K562 (cell line): ENCODE data around the gene CCM2. TPM values are rescaled to one million over a fixed set of nuclear protein-coding genes. Genes with fewer than 3 reads are reported as not detected.

Experiments
- ATAC-seq: fragments of 200-7000 bp; cut with Tn5 transposase; 3 replicates; pipeline ENCODE4 v1.9.1; 2020; ENCODE audit warnings: moderate library complexity
- BruUV-seq: library from RNA; stranded (reverse); fragments of 400-500 nt; replicated peaks from 2 replicates; lab custom pipeline; 2021; lab: Mats Ljungman, UMichigan
- CTCF ChIA-PET: fragments of 300-600 bp; formaldehyde crosslinking; extraction: SDS; loops from one replicate; lab custom pipeline; 2021; ENCODE audit warnings: low intra/inter-chr PET ratio; lab: Yijun Ruan, JAX
- POLR2A ChIA-PET: fragments of 300-600, 350-650 bp; sonication (Branson Sonifier 250); formaldehyde crosslinking; extraction: SDS; loops from one replicate; lab custom pipeline; 2021; ENCODE audit warnings: antibody characterized with exemption, inconsistent platforms; lab: Yijun Ruan, JAX
- DNase-seq, 4 experiments: peaks; one replicate each; pipeline versions ENCODE4 v3.0.0 to v3.0.0-alpha.2; 2011 to 2018; ENCODE audit warnings: low spot score in 3 of 4, mixed read lengths in 3 of 4; ENCODE audit errors: extremely low read depth in 1 of 4
- FAIRE-seq: peaks from 2 replicates; lab custom pipeline; 2011; peaks lifted over from hg19 to GRCh38; lab: Jason Lieb, UNC
- H2AFZ ChIP-seq: 2 replicates; pipeline ENCODE4 v1.6.0; 2011; ENCODE audit warnings: low read depth, low read length, control low read depth, inconsistent platforms
- H3K27ac ChIP-seq: fragments of 200-600 bp; 3 replicates; pipeline ENCODE4 v1.8.0; 2011; ENCODE audit warnings: low read depth, mild to moderate bottlenecking, control low read depth, inconsistent platforms, low read length, moderate library complexity, mixed read lengths; ENCODE audit errors: extremely low read depth
- H3K27me3 ChIP-seq, 2 experiments: fragments of 300-600 bp in 1 of 2; 2 replicates in 1 of 2; 3 replicates in 1 of 2; pipeline versions ENCODE4 v1.6.0 to v1.8.0; 2011; ENCODE audit warnings: inconsistent platforms in 2 of 2, low read length in 2 of 2, mild to moderate bottlenecking in 1 of 2, mixed read lengths in 1 of 2, moderate library complexity in 1 of 2; ENCODE audit not compliant: control insufficient read depth in 2 of 2, insufficient read depth in 2 of 2
- H3K36me3 ChIP-seq: fragments of 300-600 bp; 3 replicates; pipeline ENCODE4 v1.8.0; 2011; ENCODE audit warnings: mild to moderate bottlenecking, low read length, inconsistent platforms; ENCODE audit not compliant: control insufficient read depth, insufficient read depth
- H3K4me1 ChIP-seq, 2 experiments: fragments of 200-600 bp in 1 of 2; replicated peaks in 1 of 2; 2 replicates in 1 of 2; 3 replicates in 1 of 2; pipeline versions ENCODE4 v1.5.1 to v1.8.0; 2011; ENCODE audit warnings: inconsistent platforms in 2 of 2, low read length in 2 of 2, mild to moderate bottlenecking in 1 of 2, mixed read lengths in 1 of 2, moderate library complexity in 1 of 2; ENCODE audit not compliant: control insufficient read depth in 2 of 2, insufficient read depth in 2 of 2
- H3K4me2 ChIP-seq: 2 replicates; pipeline ENCODE4 v1.6.1; 2011; ENCODE audit warnings: low read length, control low read depth, inconsistent platforms, mixed read lengths; ENCODE audit not compliant: insufficient read depth
- H3K4me3 ChIP-seq: fragments of 200-600 bp; sonication (generic), shearing (Covaris generic); 2 replicates; pipeline ENCODE4 v1.5.1; 2016; ENCODE audit warnings: control low read depth, inconsistent platforms
- H3K79me2 ChIP-seq: fragments of 200-600 bp; 3 replicates; pipeline ENCODE4 v1.8.0; 2011; ENCODE audit warnings: low read length, inconsistent platforms; ENCODE audit not compliant: control insufficient read depth, insufficient read depth
- H3K9ac ChIP-seq, 2 experiments: 2 replicates each; pipeline versions ENCODE4 v1.6.0 to v1.6.1; 2011; ENCODE audit warnings: low read depth in 2 of 2, low read length in 2 of 2, control low read depth in 1 of 2, inconsistent platforms in 1 of 2, mild to moderate bottlenecking in 1 of 2, mixed read lengths in 1 of 2; ENCODE audit not compliant: insufficient read depth in 1 of 2
- H3K9me1 ChIP-seq: one replicate; pipeline ENCODE4 v1.6.0; 2011; ENCODE audit warnings: inconsistent platforms, mild to moderate bottlenecking, low read length, moderate library complexity; ENCODE audit not compliant: control insufficient read depth, insufficient read depth
- H3K9me3 ChIP-seq: replicated peaks from 2 replicates; pipeline ENCODE4 v1.5.1; 2011; ENCODE audit warnings: low read depth, low read length, inconsistent platforms; ENCODE audit not compliant: control insufficient read depth, insufficient read depth
- H4K20me1 ChIP-seq: replicated peaks from 2 replicates; pipeline ENCODE4 v1.6.1; 2011; ENCODE audit warnings: low read length, inconsistent platforms, mixed read lengths; ENCODE audit not compliant: control insufficient read depth, insufficient read depth
- HES1 ChIP-seq: fragments of 450-650 bp; IDR thresholded peaks from 2 replicates; pipeline ENCODE4 v1.6.1; 2016; ENCODE audit warnings: low read depth, mild to moderate bottlenecking, moderate library complexity
- MCM3 ChIP-seq: fragments of 450-650 bp; IDR thresholded peaks from 2 replicates; pipeline ENCODE4 v1.6.1; 2016
- MIER1 ChIP-seq: fragments of 450-650 bp; IDR thresholded peaks from 2 replicates; pipeline ENCODE4 v1.6.1; 2016; ENCODE audit warnings: antibody characterized with exemption, mild to moderate bottlenecking, low read depth
- PPARD ChIP-seq: fragments of 250-450 bp; sonication (Bioruptor Pico); IDR thresholded peaks from 2 replicates; pipeline ENCODE4 v1.8.0; 2022; ENCODE audit warnings: inconsistent platforms, mild to moderate bottlenecking, moderate library complexity
- RBM15 ChIP-seq: fragments of 200-400 bp; formaldehyde crosslinking; IDR thresholded peaks from 2 replicates; pipeline ENCODE4 v1.6.1; 2018; ENCODE audit warnings: mild to moderate bottlenecking, low read length, moderate library complexity; ENCODE audit not compliant: insufficient read depth
- TOE1 ChIP-seq, 2 experiments: fragments of 450-650 bp in 1 of 2; sonication (generic) in 1 of 2; formaldehyde crosslinking in 1 of 2; IDR thresholded peaks; 2 replicates each; pipeline versions ENCODE4 v1.7.1 to v1.8.0; 2016 to 2022; ENCODE audit warnings: borderline replicate concordance in 2 of 2, mild to moderate bottlenecking in 2 of 2, antibody characterized with exemption in 1 of 2, inconsistent platforms in 1 of 2, low read depth in 1 of 2, missing genetic modification reagents in 1 of 2, moderate library complexity in 1 of 2
- ZNF764 ChIP-seq: fragments of 250-450 bp; sonication (Bioruptor Pico); IDR thresholded peaks from 2 replicates; pipeline ENCODE4 v1.4.0; 2020; ENCODE audit warnings: low read depth, mild to moderate bottlenecking, moderate library complexity
- WGBS: fragments of 100-300 bp; shearing (Covaris generic); methylation state at CpG from one replicate; pipeline ENCODE4 v1.1.6; 2016; ENCODE audit warnings: low coverage, mixed read lengths; ENCODE audit not compliant: insufficient coverage; ENCODE audit errors: missing lambda C conversion rate; 5-methylcytosine and 5-hydroxymethylcytosine counted together
- in situ Hi-C: fragments of 300-500 bp; cut with MboI; formaldehyde crosslinking; loops from 4 replicates; pipeline ENCODE4 v1.15.0; 2018; ENCODE audit warnings: inconsistent platforms, mixed read lengths
- intact Hi-C: fragments of 100-400 bp; cut with micrococcal nuclease; formaldehyde crosslinking; loops from 2 replicates; pipeline ENCODE4 v1.14.2; 2022
- polyA plus RNA-seq, 8 experiments: library from polyadenylated mRNA; depleted of rRNA in 4 of 8; stranded (reverse) in 5 of 8; unstranded in 3 of 8; fragments of >200 nt; fragmentation: Nextera tagmentation in 2 of 8; fragmentation: Illumina TruSeq in 1 of 8; extraction: Ambion mirVana in 2 of 8; extraction: Trizol in 1 of 8; gene quantifications; 2 replicates each; pipeline versions ENCODE4 v1.2.1 to v1.2.3, GENCODE V29; 2011 to 2014; ENCODE audit warnings: inconsistent platforms in 1 of 8, missing spikeins in 1 of 8
- total RNA-seq, 7 experiments: library from RNA; depleted of rRNA in 6 of 7; stranded (reverse); fragments of >200 nt in 6 of 7; fragmentation: Illumina TruSeq in 2 of 7; extraction: Trizol in 2 of 7; gene quantifications; 2 replicates each; pipeline versions ENCODE4 v1.2.1 to v1.2.3, GENCODE V29; 2011 to 2021; ENCODE audit warnings: low replicate concordance in 1 of 7

The CCM2 gene
- total and polyA plus RNA-seq, 9 of the 15 experiments (the other 6 are each of a cell fraction or from before 2014, with no cell fraction given), result 0.41 to 38.6 (median 25.9) TPM

- Histone ChIP-seq H3K9ac (peak overlapping the region in 1 of 2 experiments; percentile 66; a peak in 1 of 4 replicates), H3K27me3 (no peaks in the 10 kb centered on the region), H3K9me3 (no peaks in the 10 kb centered on the region), H3K9me1 (no peaks in the 10 kb centered on the region), H3K79me2 (no peaks in the 10 kb centered on the region), H2AFZ (no peak overlapping the region), H3K4me2 (no peak overlapping the region), H4K20me1 (no peaks in the 10 kb centered on the region), H3K4me3 (no peak overlapping the region), H3K36me3 (peaks cover 12% of the 10 kb centered on the region), H3K27ac (no peak overlapping the region), H3K4me1 (peaks cover 27 to 49% of the 10 kb centered on the region in 2 experiments; a peak in 4 of 5 replicates)
- intact Hi-C loops, result loop anchor here (10.0 kb wide), 1 partner anchor 99 kb away; no protein-coding TSS in a partner anchor
- ChIA-PET CTCF (no interaction called here), POLR2A (interaction anchor here (0.7 to 6.7 kb wide), 3 partner anchors 8 to 22 kb away, joined by 3 to 141 read pairs (median 4); no protein-coding TSS in a partner anchor)
- TF ChIP-seq PPARD (CRISPR knock-in tag) (no peak), HES1 (no peak), ZNF764 (CRISPR knock-in tag) (no peak), RBM15 (no peak), TOE1 (IDR thresholded peaks at IDR 0.05; ENCODE audit: borderline replicate concordance) (no peak), TOE1 (CRISPR knock-in tag; IDR thresholded peaks at IDR 0.05; ENCODE audit: borderline replicate concordance, low read depth) (no peak), MIER1 (no peak), MCM3 (no peak)
- in situ Hi-C loops, result no loop called here
- 72% methylated on average over 6 of the region's 6 CpGs for WGBS
- no peak for DNase-seq
- no peak for FAIRE-seq
- no TSS peak for BruUV-seq
- ATAC-seq, result no peak
These were observed 23.8 kb upstream of the CCM2 start for GRCh38 chr7:44976040-44976745.
